ENCODE results near the gene BAZ2B. TPM values are rescaled to one million over a fixed set of nuclear protein-coding genes. Genes with fewer than 3 reads are reported as not detected.
"Not testable (repeated sequence)": the region's sequence is repeated elsewhere in the genome, so short reads cannot be mapped to it uniquely, and the experiment has no call there.

Gene BAZ2B
- total RNA-seq, 1 donor from 2014 or later = 226 TPM

- no peak for DNase-seq
- H3K27me3 Mint-ChIP-seq (ENCODE audit: unreplicated experiment) = peaks cover 3% of the 10 kb centered on the region
- peaks cover 1% of the 10 kb centered on the region for H3K9me3 Mint-ChIP-seq (ENCODE audit: unreplicated experiment)
- H3K4me3 Mint-ChIP-seq (ENCODE audit: unreplicated experiment) = no peak overlapping the region
- TF ChIP-seq, protein P1, sequence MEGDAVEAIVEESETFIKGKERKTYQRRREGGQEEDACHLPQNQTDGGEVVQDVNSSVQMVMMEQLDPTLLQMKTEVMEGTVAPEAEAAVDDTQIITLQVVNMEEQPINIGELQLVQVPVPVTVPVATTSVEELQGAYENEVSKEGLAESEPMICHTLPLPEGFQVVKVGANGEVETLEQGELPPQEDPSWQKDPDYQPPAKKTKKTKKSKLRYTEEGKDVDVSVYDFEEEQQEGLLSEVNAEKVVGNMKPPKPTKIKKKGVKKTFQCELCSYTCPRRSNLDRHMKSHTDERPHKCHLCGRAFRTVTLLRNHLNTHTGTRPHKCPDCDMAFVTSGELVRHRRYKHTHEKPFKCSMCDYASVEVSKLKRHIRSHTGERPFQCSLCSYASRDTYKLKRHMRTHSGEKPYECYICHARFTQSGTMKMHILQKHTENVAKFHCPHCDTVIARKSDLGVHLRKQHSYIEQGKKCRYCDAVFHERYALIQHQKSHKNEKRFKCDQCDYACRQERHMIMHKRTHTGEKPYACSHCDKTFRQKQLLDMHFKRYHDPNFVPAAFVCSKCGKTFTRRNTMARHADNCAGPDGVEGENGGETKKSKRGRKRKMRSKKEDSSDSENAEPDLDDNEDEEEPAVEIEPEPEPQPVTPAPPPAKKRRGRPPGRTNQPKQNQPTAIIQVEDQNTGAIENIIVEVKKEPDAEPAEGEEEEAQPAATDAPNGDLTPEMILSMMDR (IDR thresholded peaks at IDR 0.05; ENCODE audit: partially characterized antibody, unreplicated experiment) = no peak
- H3K27ac Mint-ChIP-seq (ENCODE audit: unreplicated experiment) = no peak overlapping the region
- no peaks in the 10 kb centered on the region for H3K4me1 Mint-ChIP-seq (ENCODE audit: low read depth, unreplicated experiment)
- peaks cover 10% of the 10 kb centered on the region for H3K36me3 Mint-ChIP-seq (ENCODE audit: unreplicated experiment)
Observed at GRCh38 chr2:159633219-159633618, 16.9 kb upstream of the BAZ2B start.

- H3K36me3 Mint-ChIP-seq (ENCODE audit: unreplicated experiment) = peaks cover 11% of the 10 kb centered on the region
- H3K27me3 Mint-ChIP-seq (ENCODE audit: unreplicated experiment); H3K9me3 Mint-ChIP-seq (ENCODE audit: unreplicated experiment); H3K4me3 Mint-ChIP-seq (ENCODE audit: unreplicated experiment); H3K4me1 Mint-ChIP-seq (ENCODE audit: low read depth, unreplicated experiment); DNase-seq; H3K27ac Mint-ChIP-seq (ENCODE audit: unreplicated experiment): not testable (repeated sequence)
Observed at GRCh38 chr2:159625628-159626027, 9.3 kb upstream of the BAZ2B start.

GRCh38 chr2:159623436-159623835, 7.1 kb upstream of the BAZ2B start:
- Mint-ChIP-seq H3K27ac (ENCODE audit: unreplicated experiment) (no peak overlapping the region), H3K36me3 (ENCODE audit: unreplicated experiment) (peaks cover 6% of the 10 kb centered on the region), H3K27me3 (ENCODE audit: unreplicated experiment) (peaks cover 1% of the 10 kb centered on the region), H3K4me3 (ENCODE audit: unreplicated experiment) (no peak overlapping the region), H3K9me3 (ENCODE audit: unreplicated experiment) (peaks cover 5% of the 10 kb centered on the region), H3K4me1 (ENCODE audit: low read depth, unreplicated experiment) (peaks cover 2% of the 10 kb centered on the region)
- TF ChIP-seq, protein P1 (IDR thresholded peaks at IDR 0.05; ENCODE audit: partially characterized antibody, unreplicated experiment) = no peak
- DNase-seq = no peak

GRCh38 chr2:159622966-159623365, 6.6 kb upstream of the BAZ2B start:
- H3K4me1 Mint-ChIP-seq (ENCODE audit: low read depth, unreplicated experiment) = peaks cover 2% of the 10 kb centered on the region
- H3K36me3 Mint-ChIP-seq (ENCODE audit: unreplicated experiment) = peaks cover 6% of the 10 kb centered on the region
- peaks cover 5% of the 10 kb centered on the region for H3K9me3 Mint-ChIP-seq (ENCODE audit: unreplicated experiment)
- no peak overlapping the region for H3K4me3 Mint-ChIP-seq (ENCODE audit: unreplicated experiment)
- TF ChIP-seq, protein P1 (IDR thresholded peaks at IDR 0.05; ENCODE audit: partially characterized antibody, unreplicated experiment) = no peak
- no peak overlapping the region for H3K27ac Mint-ChIP-seq (ENCODE audit: unreplicated experiment)
- H3K27me3 Mint-ChIP-seq (ENCODE audit: unreplicated experiment) = peaks cover 1% of the 10 kb centered on the region
- no peak for DNase-seq

- H3K27ac Mint-ChIP-seq (ENCODE audit: unreplicated experiment) = no peak overlapping the region
- peaks cover 5% of the 10 kb centered on the region for H3K4me1 Mint-ChIP-seq (ENCODE audit: low read depth, unreplicated experiment)
- H3K9me3 Mint-ChIP-seq (ENCODE audit: unreplicated experiment) = peaks cover 11% of the 10 kb centered on the region
- H3K36me3 Mint-ChIP-seq (ENCODE audit: unreplicated experiment) = peaks cover 4% of the 10 kb centered on the region
- no peak overlapping the region for H3K4me3 Mint-ChIP-seq (ENCODE audit: unreplicated experiment)
- DNase-seq = no peak
- H3K27me3 Mint-ChIP-seq (ENCODE audit: unreplicated experiment) = peaks cover 10% of the 10 kb centered on the region
- TF ChIP-seq, protein P1 (IDR thresholded peaks at IDR 0.05; ENCODE audit: partially characterized antibody, unreplicated experiment) = no peak
Observed at GRCh38 chr2:159620796-159621195, 4.4 kb upstream of the BAZ2B start.
